Measurements from ENCODE around the gene TMEM114.

The TMEM114 gene

DNA sequence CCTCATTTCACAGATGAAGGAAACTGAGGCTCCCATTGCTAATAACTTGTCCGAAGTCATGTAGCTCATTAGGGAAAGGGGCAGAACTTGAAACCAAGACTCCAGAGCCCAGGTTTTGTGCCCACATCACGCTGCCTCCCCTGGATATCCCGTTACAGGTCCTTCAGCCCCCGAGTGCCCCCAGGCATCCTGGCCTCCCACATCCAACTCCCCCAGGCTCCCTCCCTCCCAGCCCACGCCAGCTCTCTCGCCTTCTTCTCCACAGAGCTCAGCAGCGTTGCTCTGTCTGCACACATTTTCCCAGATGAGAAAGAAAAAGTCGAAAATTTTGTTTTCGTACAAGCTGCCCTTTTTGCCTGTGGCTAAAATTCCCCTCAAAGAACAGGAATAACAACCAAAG is 16.9 kb upstream of the TMEM114 start:
- Histone ChIP-seq H3K27me3 (replicated peaks) (no peaks in the 10 kb centered on the region), H3K4me3 (ENCODE audit: low read depth, low read length) (no peak overlapping the region), H3K36me3 (replicated peaks) (no peaks in the 10 kb centered on the region), H3K27ac (no peak overlapping the region)
- no peak for DNase-seq
- in situ Hi-C loops (cut with HindIII; ENCODE audit: low pct_ligation_motif_present, low sequenced_read_pairs), result no loop called here
- no peak for TF ChIP-seq CTCF (IDR thresholded peaks at IDR 0.05; ENCODE audit: low read depth, low read length, missing control alignments)

DNA sequence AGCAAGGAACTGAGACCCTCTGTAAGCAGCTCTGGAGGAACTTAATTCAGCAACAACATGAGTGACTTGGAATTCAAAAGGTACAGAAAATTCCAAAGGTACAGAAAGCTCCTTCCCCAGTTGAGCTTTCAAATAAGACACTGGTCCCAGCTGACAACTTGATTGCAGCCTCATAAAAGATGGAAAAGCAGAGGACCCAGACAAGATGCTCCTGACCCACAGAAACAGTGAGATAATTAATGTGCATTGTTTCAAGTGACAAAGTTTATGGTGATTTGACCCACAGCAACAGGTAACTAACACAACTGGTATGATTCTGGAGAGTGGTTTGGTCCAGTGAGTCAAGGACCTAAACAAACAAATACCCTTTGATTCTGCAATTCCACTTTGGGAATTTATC is 15.2 kb upstream of the TMEM114 start:
- no peak for DNase-seq
- in situ Hi-C loops (cut with HindIII; ENCODE audit: low pct_ligation_motif_present, low sequenced_read_pairs), result no loop called here
- no peak overlapping the region for H3K4me3 ChIP-seq (ENCODE audit: low read depth, low read length)
- H3K27ac ChIP-seq, result no peak overlapping the region
- no peaks in the 10 kb centered on the region for H3K36me3 ChIP-seq (replicated peaks)
- no peaks in the 10 kb centered on the region for H3K27me3 ChIP-seq (replicated peaks)
- no peak for TF ChIP-seq CTCF (IDR thresholded peaks at IDR 0.05; ENCODE audit: low read depth, low read length, missing control alignments)

DNA sequence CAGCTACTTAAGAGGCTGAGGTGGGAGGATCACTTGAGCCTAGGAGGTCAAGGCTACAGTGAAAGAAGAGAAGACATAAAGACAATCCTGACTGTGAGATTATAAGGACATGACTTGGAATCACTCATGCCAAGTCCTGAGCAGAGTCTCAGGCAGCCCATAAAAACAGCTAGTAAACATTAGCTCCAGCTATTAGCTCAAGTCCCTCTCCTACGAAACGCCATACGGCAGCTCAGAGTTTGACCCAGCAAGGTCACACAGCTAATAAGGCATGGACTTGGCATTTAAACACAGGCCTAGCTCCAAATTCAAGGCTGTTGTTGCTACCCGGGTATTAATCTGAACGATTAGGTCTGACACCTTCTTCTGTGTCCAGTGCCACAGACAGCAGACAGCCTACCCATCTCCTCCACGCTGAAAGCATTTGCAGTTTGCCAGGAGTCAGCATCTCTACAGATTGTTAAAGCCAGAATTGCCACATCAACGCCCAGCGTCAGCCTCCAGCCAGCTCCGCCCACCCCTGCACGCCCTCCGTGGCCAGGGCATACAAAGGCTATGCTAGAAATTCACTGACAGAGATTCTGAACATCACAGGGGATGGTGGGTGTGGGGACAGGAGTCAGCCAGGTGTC is 9.9 kb upstream of the TMEM114 start:
- Histone ChIP-seq H3K36me3 (replicated peaks) (no peaks in the 10 kb centered on the region), H3K27ac (no peak overlapping the region), H3K27me3 (replicated peaks) (no peaks in the 10 kb centered on the region), H3K4me3 (ENCODE audit: low read depth, low read length) (no peak overlapping the region)
- no peak for DNase-seq
- TF ChIP-seq CTCF (IDR thresholded peaks at IDR 0.05; ENCODE audit: low read depth, low read length, missing control alignments), result no peak
- in situ Hi-C loops (cut with HindIII; ENCODE audit: low pct_ligation_motif_present, low sequenced_read_pairs), result no loop called here

DNA sequence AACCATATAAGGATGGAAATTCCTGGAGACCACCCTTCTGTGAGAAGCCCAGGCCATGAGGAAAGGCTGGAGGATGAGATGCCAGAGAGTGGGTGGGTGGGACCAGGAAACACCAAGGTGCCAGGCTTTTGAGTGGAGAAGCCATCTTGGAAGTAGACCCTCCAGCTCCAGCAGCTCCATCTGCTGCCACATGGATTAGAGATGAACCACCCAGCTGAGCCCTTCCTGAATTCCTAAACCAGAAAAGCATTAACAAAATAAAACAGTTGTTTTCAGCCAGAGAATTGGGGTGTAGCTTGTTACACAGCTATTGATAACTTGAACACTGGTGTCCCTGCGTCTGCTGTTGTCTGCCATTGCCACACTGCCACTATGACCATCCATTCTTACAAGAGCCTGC is 6.3 kb upstream of the TMEM114 start:
- Histone ChIP-seq H3K27ac (no peak overlapping the region), H3K27me3 (replicated peaks) (no peaks in the 10 kb centered on the region), H3K4me3 (ENCODE audit: low read depth, low read length) (no peak overlapping the region), H3K36me3 (replicated peaks) (no peaks in the 10 kb centered on the region)
- in situ Hi-C loops (cut with HindIII; ENCODE audit: low pct_ligation_motif_present, low sequenced_read_pairs), result no loop called here
- no peak for TF ChIP-seq CTCF (IDR thresholded peaks at IDR 0.05; ENCODE audit: low read depth, low read length, missing control alignments)
- no peak for DNase-seq

DNA sequence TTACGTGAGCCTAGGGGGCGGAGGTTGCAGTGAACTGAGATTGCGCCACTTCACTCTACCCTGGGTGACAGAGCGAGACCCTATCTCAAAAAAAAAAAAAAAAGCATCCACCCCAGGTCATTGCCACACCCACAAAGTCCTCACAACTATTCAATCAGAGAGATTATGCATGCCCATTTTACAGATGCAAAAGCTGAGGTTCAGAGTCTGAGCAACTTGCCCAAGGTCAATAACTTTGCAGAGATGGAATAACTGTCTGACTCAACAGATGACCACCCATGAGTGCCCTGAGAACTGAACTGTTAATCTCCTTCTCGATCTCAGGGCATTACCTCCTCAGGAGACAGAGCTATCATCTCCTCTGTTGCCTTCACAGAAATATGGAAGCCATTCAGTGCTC is 5.5 kb upstream of the TMEM114 start:
- Histone ChIP-seq H3K36me3 (replicated peaks) (no peaks in the 10 kb centered on the region), H3K27ac (no peak overlapping the region), H3K27me3 (replicated peaks) (no peaks in the 10 kb centered on the region), H3K4me3 (ENCODE audit: low read depth, low read length) (no peak overlapping the region)
- no peak for DNase-seq
- no peak for TF ChIP-seq CTCF (IDR thresholded peaks at IDR 0.05; ENCODE audit: low read depth, low read length, missing control alignments)
- in situ Hi-C loops (cut with HindIII; ENCODE audit: low pct_ligation_motif_present, low sequenced_read_pairs), result no loop called here

DNA sequence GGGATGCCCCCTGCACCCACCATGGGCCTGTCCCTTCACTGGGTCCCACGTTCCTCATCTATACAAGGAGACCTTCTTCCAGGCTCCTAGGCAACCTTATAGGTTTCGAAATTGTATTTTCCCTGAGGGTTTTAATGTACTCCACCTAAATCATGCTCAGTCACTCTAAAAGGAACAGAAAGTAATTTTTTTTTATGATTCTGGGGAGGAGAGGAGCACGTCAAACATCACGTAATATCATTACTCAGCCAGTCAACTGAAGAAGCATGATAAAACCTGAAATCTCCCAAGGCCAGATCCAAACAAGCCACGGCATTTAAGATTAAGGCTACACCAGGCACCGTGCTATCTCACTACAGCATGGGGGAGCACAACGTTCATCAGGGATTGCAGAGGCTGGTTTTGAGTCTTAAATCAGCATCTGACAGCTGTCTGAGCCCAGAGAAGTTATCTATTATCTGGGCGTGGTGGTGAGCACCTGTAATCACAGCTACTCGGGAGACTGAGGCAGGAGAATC is 3.9 kb upstream of the TMEM114 start:
- in situ Hi-C loops (cut with HindIII; ENCODE audit: low pct_ligation_motif_present, low sequenced_read_pairs), result no loop called here
- Histone ChIP-seq H3K4me3 (ENCODE audit: low read depth, low read length) (no peak overlapping the region), H3K27me3 (replicated peaks) (peaks cover 15% of the 10 kb centered on the region), H3K27ac (no peak overlapping the region), H3K36me3 (replicated peaks) (no peaks in the 10 kb centered on the region)
- no peak for TF ChIP-seq CTCF (IDR thresholded peaks at IDR 0.05; ENCODE audit: low read depth, low read length, missing control alignments)
- DNase-seq, result no peak
